HCT116 (cell line): ENCODE measurements around the gene MRAP2. TPM values are rescaled to one million over a fixed set of nuclear protein-coding genes. Genes with fewer than 3 reads are reported as not detected.

Experiments
- ATAC-seq: fragments of 200-7000 bp; cut with Tn5 transposase; 2 replicates; pipeline ENCODE4 v1.9.1; 2020; ENCODE audit warnings: mild to moderate bottlenecking, moderate library complexity
- BruUV-seq: library from RNA; stranded (reverse); fragments of 400-500 nt; replicated peaks from 2 replicates; lab custom pipeline; 2021; lab: Mats Ljungman, UMichigan
- CTCF ChIA-PET: fragments of 300-600 bp; sonication (Branson Sonifier 250); formaldehyde crosslinking; loops from one replicate; lab custom pipeline; 2021; ENCODE audit warnings: antibody characterized with exemption; lab: Charles Lee
- POLR2A ChIA-PET: fragments of 300-600, 350-600 bp; sonication (Branson Sonifier 250); formaldehyde crosslinking; loops from one replicate; lab custom pipeline; 2021; ENCODE audit warnings: antibody characterized with exemption; lab: Charles Lee
- RAD21 ChIA-PET, 2 experiments: fragments of 300-600 bp; sonication (Branson Sonifier 250); formaldehyde crosslinking; loops; one replicate each; lab custom pipeline; 2023; ENCODE audit warnings: low total read pairs in 2 of 2; ENCODE audit not compliant: uncharacterized antibody in 2 of 2, unreplicated experiment in 2 of 2, low non-redundant PET in 1 of 2; lab: Charles Lee
- DNase-seq: peaks from one replicate; pipeline ENCODE4 v3.0.0-alpha.2; 2010; ENCODE audit warnings: low read depth, low spot score
- H2AFZ ChIP-seq: fragments of 200-600 bp; shearing (Covaris generic), sonication (generic); 2 replicates; pipeline ENCODE4 v1.6.1; 2017; ENCODE audit warnings: low read depth, mixed run types, mixed read lengths, antibody characterized with exemption, low read length; ENCODE audit not compliant: poor library complexity, severe bottlenecking
- H3K27ac ChIP-seq: 2 replicates; pipeline ENCODE4 v1.5.1; 2012; ENCODE audit warnings: low read depth, low read length
- H3K27me3 ChIP-seq: fragments of 200-600 bp; sonication (generic); 2 replicates; pipeline ENCODE4 v1.6.1; 2016; ENCODE audit warnings: mixed run types, low read length, mixed read lengths; ENCODE audit not compliant: insufficient read depth
- H3K36me3 ChIP-seq, 2 experiments: fragments of 200-500 bp in 1 of 2; fragments of 200-600 bp in 1 of 2; sonication (Bioruptor generic) in 1 of 2; sonication (generic) in 1 of 2; 2 replicates each; pipeline versions ENCODE4 v1.5.1 to v1.6.1; 2014 to 2016; ENCODE audit warnings: low read length in 2 of 2, inconsistent platforms in 1 of 2, mixed read lengths in 1 of 2, mixed run types in 1 of 2; ENCODE audit not compliant: insufficient read depth in 2 of 2, control insufficient read depth in 1 of 2
- H3K4me1 ChIP-seq, 2 experiments: fragments of 200-600 bp in 1 of 2; sonication (generic) in 1 of 2; 2 replicates each; pipeline versions ENCODE4 v1.5.1 to v1.6.1; 2012 to 2017; ENCODE audit warnings: low read length in 2 of 2, inconsistent platforms in 1 of 2, mild to moderate bottlenecking in 1 of 2, mixed read lengths in 1 of 2, mixed run types in 1 of 2, moderate library complexity in 1 of 2; ENCODE audit not compliant: insufficient read depth in 2 of 2, control insufficient read depth in 1 of 2
- H3K4me2 ChIP-seq: fragments of 200-600 bp; sonication (generic); 2 replicates; pipeline ENCODE4 v1.6.1; 2017; ENCODE audit warnings: mixed run types, low read length, mixed read lengths
- H3K4me3 ChIP-seq, 2 experiments: fragments of 200-600 bp in 1 of 2; sonication (generic) in 1 of 2; replicated peaks in 1 of 2; 2 replicates each; pipeline ENCODE4 v1.5.1; 2011 to 2016; ENCODE audit warnings: low read length in 2 of 2, control low read depth in 1 of 2, low read depth in 1 of 2, mild to moderate bottlenecking in 1 of 2, mixed read lengths in 1 of 2, mixed run types in 1 of 2
- H3K79me2 ChIP-seq: fragments of 200-600 bp; sonication (generic); 2 replicates; pipeline ENCODE4 v1.6.1; 2017; ENCODE audit warnings: mild to moderate bottlenecking, mixed run types, low read length, moderate library complexity, mixed read lengths; ENCODE audit not compliant: insufficient read depth
- H3K9ac ChIP-seq: fragments of 200-600 bp; sonication (generic); 2 replicates; pipeline ENCODE4 v1.6.1; 2016; ENCODE audit warnings: low read length, mixed read lengths
- H3K9me2 ChIP-seq: fragments of 200-600 bp; sonication (generic), shearing (Covaris generic); 2 replicates; pipeline ENCODE4 v1.6.1; 2017; ENCODE audit warnings: mixed run types, mild to moderate bottlenecking, moderate library complexity; ENCODE audit not compliant: insufficient read depth
- H3K9me3 ChIP-seq, 2 experiments: fragments of 200-500 bp in 1 of 2; fragments of 200-600 bp in 1 of 2; sonication (Bioruptor generic) in 1 of 2; sonication (generic) in 1 of 2; 2 replicates each; pipeline ENCODE4 v1.6.1; 2014 to 2017; ENCODE audit warnings: low read length in 2 of 2, mixed read lengths in 2 of 2, inconsistent platforms in 1 of 2, low read depth in 1 of 2, mild to moderate bottlenecking in 1 of 2, mixed run types in 1 of 2, moderate library complexity in 1 of 2; ENCODE audit not compliant: control insufficient read depth in 1 of 2, insufficient read depth in 1 of 2
- H4K20me1 ChIP-seq: fragments of 200-600 bp; sonication (generic), shearing (Covaris generic); 2 replicates; pipeline ENCODE4 v1.6.1; 2017; ENCODE audit warnings: mixed run types, mild to moderate bottlenecking, moderate library complexity; ENCODE audit not compliant: insufficient read depth
- EZH2 ChIP-seq: fragments of 200-600 bp; sonication (generic); IDR thresholded peaks from 2 replicates; pipeline ENCODE4 v1.6.1; 2017; ENCODE audit warnings: antibody characterized with exemption, mixed run types
- YY1 ChIP-seq: IDR thresholded peaks from 2 replicates; pipeline ENCODE4 v1.6.1; 2011; ENCODE audit warnings: low read length, low read depth, moderate library complexity, mild to moderate bottlenecking; ENCODE audit not compliant: insufficient replicate concordance; ENCODE audit errors: extremely low read depth
- intact Hi-C: fragments of 100-400 bp; cut with micrococcal nuclease; formaldehyde crosslinking; loops from 2 replicates; pipeline ENCODE4 v1.10.0; 2022
- total RNA-seq: library from RNA; stranded (reverse); gene quantifications from one replicate; pipeline ENCODE4 v1.2.1, GENCODE V29; 2021; ENCODE audit not compliant: unreplicated experiment
- TF ChIP-seq, protein P1 (sequence below): IDR thresholded peaks from 2 replicates; pipeline ENCODE4 v1.6.1; 2012
- TF ChIP-seq, protein P2 (sequence below): IDR thresholded peaks from 2 replicates; pipeline ENCODE4 v1.6.1; 2011; ENCODE audit warnings: mild to moderate bottlenecking, low read length, moderate library complexity; ENCODE audit not compliant: insufficient replicate concordance; ENCODE audit errors: extremely low read depth

Gene MRAP2
- total RNA-seq, 1 experiment from 2014 or later = 1.4 TPM

DNA sequence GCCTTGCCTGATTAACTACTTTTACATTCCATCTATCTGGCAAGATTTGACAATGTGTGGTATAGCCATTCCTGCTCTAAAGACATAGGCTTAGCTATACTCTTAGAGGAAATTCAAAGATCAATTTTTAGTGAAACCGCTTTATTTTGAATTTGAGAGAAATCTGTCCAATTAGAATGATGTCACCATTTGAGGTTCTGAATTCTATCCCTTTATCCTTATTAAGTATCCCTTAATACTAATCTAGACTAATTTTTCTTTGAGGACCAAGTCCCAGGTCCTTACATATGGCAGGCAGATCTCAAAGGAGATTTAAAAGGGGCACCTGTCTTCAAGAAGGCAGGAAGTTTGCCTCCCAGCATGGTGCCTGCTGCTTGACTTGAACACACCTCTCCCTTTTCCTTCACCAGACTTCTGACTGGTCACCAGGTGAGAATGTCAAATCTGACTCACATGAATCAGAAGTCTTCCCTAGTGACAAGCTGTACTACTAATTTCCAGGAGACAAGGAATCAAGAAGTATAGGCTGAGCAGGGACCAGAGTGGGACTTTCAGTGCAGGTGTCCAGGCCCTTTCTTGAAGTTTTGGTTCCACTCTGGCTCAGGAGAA, 15.0 kb upstream of the MRAP2 start:
- H3K4me3 ChIP-seq = no peak overlapping the region
- no peak overlapping the region for H2AFZ ChIP-seq
- H3K36me3 ChIP-seq = no peaks in the 10 kb centered on the region
- H3K4me2 ChIP-seq = peak overlapping the region; percentile 24
- ChIA-PET CTCF (no interaction called here), RAD21 (no interaction called here), POLR2A (no interaction called here)
- no peaks in the 10 kb centered on the region for H3K79me2 ChIP-seq
- intact Hi-C loops = no loop called here
- BruUV-seq = no TSS peak
- peak; percentile 40 for DNase-seq
- peak; percentile 63 for ATAC-seq
- H3K9me2 ChIP-seq = no peaks in the 10 kb centered on the region
- no peaks in the 10 kb centered on the region for H3K9me3 ChIP-seq
- no peaks in the 10 kb centered on the region for H3K27me3 ChIP-seq
- H3K4me1 ChIP-seq = peaks cover 0 to 10% of the 10 kb centered on the region in 2 experiments; a peak in 2 of 4 replicates
- no peak overlapping the region for H3K9ac ChIP-seq
- TF ChIP-seq YY1 = no peak
- TF ChIP-seq, protein P1, sequence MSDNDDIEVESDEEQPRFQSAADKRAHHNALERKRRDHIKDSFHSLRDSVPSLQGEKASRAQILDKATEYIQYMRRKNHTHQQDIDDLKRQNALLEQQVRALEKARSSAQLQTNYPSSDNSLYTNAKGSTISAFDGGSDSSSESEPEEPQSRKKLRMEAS = peak; percentile 28; the same call in 1 of the 2 replicates
- H4K20me1 ChIP-seq = no peaks in the 10 kb centered on the region
- H3K27ac ChIP-seq = no peak overlapping the region

DNA sequence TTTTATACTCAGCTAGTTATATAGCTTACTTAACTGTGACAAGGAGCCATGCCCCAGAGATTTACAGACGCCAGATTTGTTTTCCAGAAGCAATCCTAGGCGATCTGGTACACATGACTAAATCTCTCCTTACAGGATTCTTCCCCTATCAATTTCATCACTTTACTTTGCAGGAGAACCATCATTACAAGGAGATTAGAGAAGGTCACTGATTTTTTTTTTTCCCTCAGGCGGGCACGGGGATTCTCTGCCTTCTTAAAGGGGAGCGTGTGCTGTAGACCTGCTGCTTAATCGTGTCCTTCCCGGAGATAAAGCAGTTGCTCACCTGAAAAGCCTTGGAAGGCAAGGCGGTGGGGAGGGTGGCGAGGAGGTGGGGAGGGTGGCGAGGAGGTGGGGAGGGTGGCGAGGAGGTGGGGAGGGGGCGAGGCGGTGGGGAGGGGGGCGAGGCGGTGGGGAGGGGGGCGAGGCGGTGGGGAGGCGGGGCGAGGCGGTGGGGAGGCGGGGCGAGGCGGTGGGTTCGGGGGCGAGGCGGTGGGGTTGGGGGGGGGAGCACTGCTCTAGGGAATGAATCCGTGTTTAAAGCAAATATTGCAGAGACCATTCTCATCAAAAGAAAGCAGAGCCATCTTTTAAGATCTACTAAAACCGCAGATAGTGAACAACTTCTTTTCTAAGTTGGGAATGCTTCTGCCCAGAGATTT, 14.3 kb upstream of the MRAP2 start:
- H3K4me3 ChIP-seq = no peak overlapping the region
- H3K27ac ChIP-seq = no peak overlapping the region
- ChIA-PET POLR2A (no interaction called here), RAD21 (no interaction called here), CTCF (no interaction called here)
- H3K4me2 ChIP-seq = peak overlapping the region; percentile 24
- no peaks in the 10 kb centered on the region for H3K9me2 ChIP-seq
- intact Hi-C loops = no loop called here
- no peak overlapping the region for H3K9ac ChIP-seq
- BruUV-seq = no TSS peak
- H3K36me3 ChIP-seq = no peaks in the 10 kb centered on the region
- TF ChIP-seq, protein P2, sequence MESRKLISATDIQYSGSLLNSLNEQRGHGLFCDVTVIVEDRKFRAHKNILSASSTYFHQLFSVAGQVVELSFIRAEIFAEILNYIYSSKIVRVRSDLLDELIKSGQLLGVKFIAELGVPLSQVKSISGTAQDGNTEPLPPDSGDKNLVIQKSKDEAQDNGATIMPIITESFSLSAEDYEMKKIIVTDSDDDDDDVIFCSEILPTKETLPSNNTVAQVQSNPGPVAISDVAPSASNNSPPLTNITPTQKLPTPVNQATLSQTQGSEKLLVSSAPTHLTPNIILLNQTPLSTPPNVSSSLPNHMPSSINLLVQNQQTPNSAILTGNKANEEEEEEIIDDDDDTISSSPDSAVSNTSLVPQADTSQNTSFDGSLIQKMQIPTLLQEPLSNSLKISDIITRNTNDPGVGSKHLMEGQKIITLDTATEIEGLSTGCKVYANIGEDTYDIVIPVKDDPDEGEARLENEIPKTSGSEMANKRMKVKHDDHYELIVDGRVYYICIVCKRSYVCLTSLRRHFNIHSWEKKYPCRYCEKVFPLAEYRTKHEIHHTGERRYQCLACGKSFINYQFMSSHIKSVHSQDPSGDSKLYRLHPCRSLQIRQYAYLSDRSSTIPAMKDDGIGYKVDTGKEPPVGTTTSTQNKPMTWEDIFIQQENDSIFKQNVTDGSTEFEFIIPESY = no peak
- TF ChIP-seq EZH2 = no peak
- no peaks in the 10 kb centered on the region for H4K20me1 ChIP-seq
- H3K79me2 ChIP-seq = no peaks in the 10 kb centered on the region
- DNase-seq (no peak), ATAC-seq (peak; percentile 17; the same call in 1 of the 2 replicates)
- no peaks in the 10 kb centered on the region for H3K9me3 ChIP-seq
- H3K27me3 ChIP-seq = no peaks in the 10 kb centered on the region
- H2AFZ ChIP-seq = no peak overlapping the region
- H3K4me1 ChIP-seq = peaks cover 0 to 10% of the 10 kb centered on the region in 2 experiments; a peak in 2 of 4 replicates
